Fibroblast of gingiva (primary cell): ENCODE measurements around the gene KCNT2.

Source experiments
- DNase-seq: peaks from one replicate; pipeline ENCODE4 v3.0.0-alpha.2; 2011; ENCODE audit warnings: low read depth

The KCNT2 gene

DNA sequence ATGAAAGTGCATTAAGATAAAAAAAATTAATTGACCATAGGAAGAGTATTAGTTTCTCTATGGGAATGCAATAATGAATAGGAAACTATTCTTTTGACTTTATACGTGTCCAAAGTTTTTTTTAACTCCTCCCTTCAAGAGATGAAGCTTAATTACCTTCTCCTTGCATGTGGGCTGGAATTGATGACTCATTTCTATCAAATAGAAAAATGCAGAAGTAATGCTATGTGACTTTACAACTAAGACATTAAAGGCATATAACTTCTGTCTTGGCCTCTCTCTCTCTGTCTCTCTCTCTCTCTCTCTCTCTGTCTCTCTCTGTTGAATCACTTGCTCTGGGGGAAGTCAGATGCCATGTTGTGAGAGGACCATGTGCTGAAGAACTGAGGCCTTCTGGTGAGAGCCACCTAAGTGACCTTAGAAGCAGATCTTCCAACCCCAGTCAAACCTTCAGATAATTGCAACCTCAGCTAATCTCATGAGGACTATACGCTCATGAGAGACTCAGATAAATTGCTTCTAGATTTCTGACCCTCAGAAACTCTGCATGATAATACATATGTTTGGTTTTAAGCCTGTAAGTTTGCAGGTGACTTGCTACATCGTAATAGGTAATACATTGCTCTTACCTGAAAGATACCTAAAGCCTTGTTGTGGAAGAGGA is 414.2 kb downstream of the KCNT2 start:
- DNase-seq, result no peak

DNA sequence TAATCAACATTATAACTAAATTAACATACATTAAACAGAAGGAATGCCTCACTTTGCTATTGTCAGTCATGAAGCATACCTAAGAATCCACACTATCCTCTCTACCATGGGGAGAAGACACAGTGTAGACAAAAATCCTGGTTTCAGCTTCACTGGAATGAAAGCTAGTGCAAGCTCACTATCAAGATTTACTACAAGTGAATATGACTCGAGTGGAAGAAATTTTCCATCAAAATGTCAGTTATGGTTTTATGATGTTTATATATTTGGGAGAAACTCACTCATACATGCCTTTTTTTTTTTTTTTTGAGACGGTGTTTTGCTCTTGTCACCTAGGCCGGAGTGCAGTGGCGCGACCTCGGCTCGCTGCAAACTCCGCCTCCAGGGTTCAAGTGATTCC is 424.3 kb downstream of the KCNT2 start:
- DNase-seq, result no peak

DNA sequence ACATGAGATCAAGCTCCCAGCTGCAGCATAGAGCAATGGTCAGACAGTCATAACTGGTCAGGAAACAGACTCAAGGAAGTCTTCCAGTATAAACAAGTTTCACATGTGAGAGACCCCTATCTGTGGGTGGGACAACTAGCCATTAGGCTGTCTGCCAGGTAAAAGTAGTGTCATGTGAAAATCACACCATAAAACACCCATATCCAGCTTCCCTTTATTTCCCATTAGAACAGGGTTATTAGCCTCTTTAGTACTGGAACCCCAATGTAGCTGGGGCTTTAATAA is 426.7 kb downstream of the KCNT2 start:
- DNase-seq, result no peak

DNA sequence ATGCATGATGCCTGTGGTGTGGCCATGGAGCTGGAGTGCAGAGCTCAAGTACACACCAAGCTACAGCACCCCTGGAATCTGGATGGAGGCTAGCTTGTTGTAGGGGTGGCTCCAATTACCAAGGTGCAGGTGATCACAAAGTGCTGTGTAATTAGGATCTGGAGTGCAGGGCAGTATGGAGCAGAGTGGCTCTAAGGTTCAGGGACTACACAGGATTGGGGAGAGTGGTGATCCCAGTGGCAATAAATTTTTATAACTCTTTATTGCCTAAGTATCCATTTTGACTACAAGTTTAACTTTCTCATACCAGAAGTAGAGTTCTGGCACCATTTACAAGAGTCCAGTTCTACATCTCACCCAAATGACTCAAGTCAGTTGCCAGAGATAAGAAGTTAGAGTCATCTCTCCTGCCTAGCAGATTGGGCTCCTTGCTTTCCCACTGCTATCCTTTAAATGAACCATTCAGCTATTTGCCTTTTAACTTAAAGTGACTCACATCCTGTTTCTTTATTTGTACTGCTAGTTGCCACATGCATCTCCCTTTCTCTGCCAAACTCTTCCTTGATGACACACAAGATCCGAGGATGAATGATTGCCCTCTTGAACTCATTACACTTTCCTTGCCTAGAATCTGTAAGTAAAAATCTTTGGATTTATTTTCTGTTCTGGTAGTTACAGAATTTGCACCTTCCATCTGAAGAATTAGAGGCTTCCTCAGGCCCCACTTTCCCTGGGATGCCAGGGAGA is 427.2 kb downstream of the KCNT2 start:
- DNase-seq, result peak; percentile 89

DNA sequence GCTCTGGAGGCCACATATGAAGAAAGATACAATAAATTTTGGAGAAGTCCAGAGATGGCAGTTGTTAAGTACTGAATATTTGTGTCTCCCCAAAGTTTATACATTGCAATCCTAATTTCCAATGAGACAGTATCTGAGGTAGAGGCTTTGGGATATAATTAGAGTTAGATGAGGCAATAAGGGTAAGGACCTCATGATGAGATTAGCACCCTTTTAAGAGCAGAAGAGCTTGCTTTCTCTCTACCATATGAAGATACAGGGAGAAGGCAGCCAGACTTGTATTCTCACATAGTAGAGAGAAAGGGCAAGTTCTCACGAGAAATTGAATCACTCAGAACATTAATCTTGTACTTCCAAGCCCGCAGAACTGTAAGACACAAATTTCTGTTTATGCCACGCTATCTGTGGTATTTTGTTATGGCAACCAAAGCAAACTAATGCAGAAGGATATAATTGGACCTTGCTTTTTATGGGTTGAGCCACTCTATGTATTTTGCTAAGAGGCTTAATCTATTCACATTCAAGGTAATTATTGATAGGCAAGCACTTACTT is 430.1 kb downstream of the KCNT2 start:
- no peak for DNase-seq
